Right lobe of liver (tissue), 6 donors: ENCODE measurements around the gene TTLL5. TPM values are rescaled to one million over a fixed set of nuclear protein-coding genes. Genes with fewer than 3 reads are reported as not detected.
"Not testable (repeated sequence)": the region's sequence is repeated elsewhere in the genome, so short reads cannot be mapped to it uniquely, and the experiment has no call there.

Source experiments
- ATAC-seq, 4 donors: fragments of 200-7000 bp; cut with Tn5 transposase; one replicate each; pipeline ENCODE4 v1.9.1; 2020; ENCODE audit warnings: mild to moderate bottlenecking in 4 of 4, moderate library complexity in 4 of 4
- DNase-seq, 3 donors: peaks; one replicate each; pipeline ENCODE4 v3.0.0-alpha.2; 2020
- H3K27ac ChIP-seq, 3 donors: fragments of 200-600 bp; one replicate each; pipeline ENCODE4 v1.8.0; 2022
- H3K27me3 ChIP-seq, 2 donors: fragments of 200-600 bp; one replicate each; pipeline ENCODE4 v1.8.0; 2022
- H3K36me3 ChIP-seq, 4 donors: fragments of 200-600 bp; sonication (generic) in 1 of 4; one replicate each; pipeline versions ENCODE4 v1.5.1 to v1.8.0; 2017 to 2022; ENCODE audit warnings: control low read depth in 1 of 4
- H3K4me1 ChIP-seq, 4 donors: fragments of 200-600 bp; sonication (generic) in 1 of 4; one replicate each; pipeline versions ENCODE4 v1.5.1 to v1.8.0; 2017 to 2022; ENCODE audit warnings: control low read depth in 1 of 4
- H3K4me3 ChIP-seq, 3 donors: fragments of 200-600 bp; one replicate each; pipeline ENCODE4 v1.8.0; 2022
- H3K9me3 ChIP-seq, 4 donors: fragments of 200-600 bp; sonication (generic) in 1 of 4; one replicate each; pipeline versions ENCODE4 v1.5.1 to v1.8.0; 2017 to 2022; ENCODE audit warnings: control low read depth in 1 of 4
- CTCF ChIP-seq, 4 donors: fragments of 200-600 bp in 3 of 4; fragments of 450-650 bp in 1 of 4; IDR thresholded peaks; one replicate each; pipeline versions ENCODE4 v1.5.1 to v1.8.0; 2016 to 2022; ENCODE audit warnings: antibody characterized with exemption in 4 of 4, mild to moderate bottlenecking in 2 of 4
- POLR2A ChIP-seq: fragments of 450-650 bp; IDR thresholded peaks from one replicate; pipeline ENCODE4 v1.6.1; 2017; ENCODE audit warnings: antibody characterized with exemption, mild to moderate bottlenecking
- WGBS: methylation state at CpG from one replicate; pipeline ENCODE4 v1.1.6; 2018; ENCODE audit warnings: low coverage, low lambda C conversion rate; ENCODE audit not compliant: insufficient coverage; ENCODE audit errors: missing lambda C conversion rate; 5-methylcytosine and 5-hydroxymethylcytosine counted together
- intact Hi-C, 2 donors: fragments of 100-400 bp; cut with DNase I; formaldehyde crosslinking; loops; one replicate each; pipeline versions ENCODE4 v1.11.2 to v1.14.1; 2022
- total RNA-seq, 6 experiments: library from RNA; depleted of rRNA in 2 of 6; stranded (reverse); fragments of >200 nt in 2 of 6; fragmentation: NEBNext Ultra II Directional in 3 of 6; extraction: Animal tissue kit (Norgen Biotek cat#: 25700) in 3 of 6; gene quantifications; one replicate each; pipeline versions ENCODE4 v1.1.0 to v1.2.4, GENCODE V29; 2016 to 2023
- donor health status: DM: no; HTN: yes; CAD: no.
- donor health status: DM: no; HTN: no; CAD: no.
- donor health status: DM: no; HTN: no; CAD: no.
- donor health status: DM: no; HTN: yes; CAD: no.
- donor health status: DM: no; HTN: yes; CAD: no.

TTLL5 gene
- total RNA-seq, 6 experiments from 2014 or later: 7.4 to 13.8 (median 11.9) TPM

GRCh38 chr14:75917322-75917945 lies 256.4 kb downstream of the TTLL5 start:
- Histone ChIP-seq H3K9me3 (no peaks in the 10 kb centered on the region), H3K4me1 (no peaks in the 10 kb centered on the region), H3K4me3 (no peak overlapping the region), H3K27ac (no peak overlapping the region), H3K27me3 (no peaks in the 10 kb centered on the region), H3K36me3 (no peaks in the 10 kb centered on the region)
- 90% methylated on average over 8 of the region's 10 CpGs for WGBS
- no peak for DNase-seq
- TF ChIP-seq CTCF (IDR thresholded peaks at IDR 0.05): no peak
- no peak for TF ChIP-seq POLR2A
- no peak for ATAC-seq
- intact Hi-C loops: no loop called here

GRCh38 chr14:75917946-75918335 lies 256.9 kb downstream of the TTLL5 start:
- no peak for ATAC-seq
- no peak for DNase-seq
- no peak for TF ChIP-seq POLR2A
- no peak for TF ChIP-seq CTCF (IDR thresholded peaks at IDR 0.05)
- Histone ChIP-seq H3K9me3 (no peaks in the 10 kb centered on the region), H3K27me3 (no peaks in the 10 kb centered on the region), H3K36me3 (no peaks in the 10 kb centered on the region), H3K4me1 (no peaks in the 10 kb centered on the region), H3K4me3 (no peak overlapping the region), H3K27ac (no peak overlapping the region)
- intact Hi-C loops: no loop called here
- 60% methylated on average over 1 of the region's 1 CpG for WGBS

GRCh38 chr14:75920421-75920820 lies 259.4 kb downstream of the TTLL5 start:
- H3K4me3 ChIP-seq, DNase-seq, H3K27ac ChIP-seq, intact Hi-C loops, H3K4me1 ChIP-seq, H3K27me3 ChIP-seq, ATAC-seq, H3K36me3 ChIP-seq, H3K9me3 ChIP-seq: not testable (repeated sequence)
- 90% methylated on average over 4 of the region's 4 CpGs for WGBS

- DNase-seq, H3K36me3 ChIP-seq, H3K27ac ChIP-seq, H3K9me3 ChIP-seq, ATAC-seq, H3K27me3 ChIP-seq, H3K4me3 ChIP-seq, intact Hi-C loops, H3K4me1 ChIP-seq: not testable (repeated sequence)
- 100% methylated on average over 1 of the region's 54 CpGs for WGBS
These were observed 264.2 kb downstream of the TTLL5 start for GRCh38 chr14:75925141-75925840.

- ATAC-seq (no peak), DNase-seq (no peak)
- TF ChIP-seq CTCF (IDR thresholded peaks at IDR 0.05): no peak
- H3K9me3 ChIP-seq: no peaks in the 10 kb centered on the region
- intact Hi-C loops: no loop called here
- WGBS: 95% methylated on average over 4 of the region's 4 CpGs
- no peak overlapping the region for H3K4me3 ChIP-seq
- H3K36me3 ChIP-seq: no peaks in the 10 kb centered on the region
- no peak overlapping the region for H3K27ac ChIP-seq
- H3K4me1 ChIP-seq: no peaks in the 10 kb centered on the region
- H3K27me3 ChIP-seq: no peaks in the 10 kb centered on the region
These were observed 265.5 kb downstream of the TTLL5 start for GRCh38 chr14:75926431-75927115.
